IMR-90 (cell line): Measurements from ENCODE around the gene SLC27A1. TPM values are rescaled to one million over a fixed set of nuclear protein-coding genes. Genes with fewer than 3 reads are reported as not detected.
A peak's percentile ranks its signal among the peaks of the same experiment; 100 is the strongest.

Source experiments
- ATAC-seq: fragments of 200-7000 bp; cut with Tn5 transposase; 2 replicates; pipeline ENCODE4 v1.9.1; 2020; ENCODE audit warnings: low read depth, mild to moderate bottlenecking, moderate library complexity
- BruUV-seq: library from RNA; stranded (reverse); fragments of 400-500 nt; replicated peaks from 2 replicates; lab custom pipeline; 2021; lab: Mats Ljungman, UMichigan
- CTCF ChIA-PET: fragments of 300-600 bp; formaldehyde crosslinking; extraction: SDS; loops from one replicate; lab custom pipeline; 2021; ENCODE audit warnings: antibody characterized with exemption; lab: Yijun Ruan, JAX
- POLR2A ChIA-PET: fragments of 300-600 bp; sonication (Branson Sonifier 250); formaldehyde crosslinking; loops from one replicate; lab custom pipeline; 2022; ENCODE audit warnings: antibody characterized with exemption; ENCODE audit not compliant: unreplicated experiment; lab: Charles Lee
- DNase-seq: peaks from one replicate; pipeline ENCODE4 v3.0.0; 2013
- H2AFZ ChIP-seq: replicated peaks from 2 replicates; pipeline ENCODE3; 2013; ENCODE audit warnings: low read length, mild to moderate bottlenecking; ENCODE audit not compliant: poor library complexity
- H2AK5ac ChIP-seq: 2 replicates; pipeline ENCODE4 v1.6.1; 2013; ENCODE audit warnings: low read depth, low read length, inconsistent platforms
- H2AK9ac ChIP-seq: replicated peaks from 2 replicates; pipeline ENCODE3; 2013; ENCODE audit warnings: mild to moderate bottlenecking, low read depth, low read length, moderate library complexity; ENCODE audit not compliant: poor library complexity
- H2BK120ac ChIP-seq: 2 replicates; pipeline ENCODE4 v1.6.1; 2013; ENCODE audit warnings: low read depth, low read length, inconsistent platforms
- H2BK15ac ChIP-seq: 3 replicates; pipeline ENCODE4 v1.6.1; 2013; ENCODE audit warnings: low read depth, low read length, inconsistent platforms
- H2BK20ac ChIP-seq: 2 replicates; pipeline ENCODE4 v1.6.1; 2013; ENCODE audit warnings: low read depth, mild to moderate bottlenecking, inconsistent platforms, low read length, moderate library complexity
- H2BK5ac ChIP-seq: 2 replicates; pipeline ENCODE4 v1.6.1; 2013; ENCODE audit warnings: mild to moderate bottlenecking, low read depth, low read length, inconsistent platforms; ENCODE audit not compliant: poor library complexity, severe bottlenecking
- H3K14ac ChIP-seq: replicated peaks from 2 replicates; pipeline ENCODE4 v1.6.1; 2013; ENCODE audit warnings: low read depth, low read length, inconsistent platforms
- H3K18ac ChIP-seq: 2 replicates; pipeline ENCODE4 v1.6.1; 2013; ENCODE audit warnings: low read depth, low read length, control low read depth
- H3K23ac ChIP-seq: 2 replicates; pipeline ENCODE4 v1.6.1; 2013; ENCODE audit warnings: low read depth, low read length, inconsistent platforms
- H3K27ac ChIP-seq: 2 replicates; pipeline ENCODE4 v1.5.1; 2013; ENCODE audit warnings: mild to moderate bottlenecking, control low read depth, low read length; ENCODE audit not compliant: insufficient read depth
- H3K27me3 ChIP-seq: 2 replicates; pipeline ENCODE4 v1.6.1; 2013; ENCODE audit warnings: low read length; ENCODE audit not compliant: control insufficient read depth, insufficient read depth
- H3K36me3 ChIP-seq: 2 replicates; pipeline ENCODE4 v1.6.1; 2013; ENCODE audit warnings: low read length, mixed read lengths; ENCODE audit not compliant: control insufficient read depth, insufficient read depth
- H3K4ac ChIP-seq: 2 replicates; pipeline ENCODE4 v1.6.1; 2013; ENCODE audit warnings: low read depth, low read length, inconsistent platforms
- H3K4me1 ChIP-seq: 2 replicates; pipeline ENCODE4 v1.6.1; 2013; ENCODE audit warnings: low read length, mixed read lengths; ENCODE audit not compliant: control insufficient read depth, insufficient read depth
- H3K4me2 ChIP-seq: 2 replicates; pipeline ENCODE4 v1.6.1; 2013; ENCODE audit warnings: low read depth, mild to moderate bottlenecking, control low read depth, low read length, moderate library complexity
- H3K4me3 ChIP-seq: 2 replicates; pipeline ENCODE4 v1.5.1; 2013; ENCODE audit warnings: low read depth, mild to moderate bottlenecking, control low read depth, low read length, moderate library complexity; ENCODE audit not compliant: insufficient read depth
- H3K56ac ChIP-seq: 2 replicates; pipeline ENCODE4 v1.6.1; 2013; ENCODE audit warnings: low read length, inconsistent platforms; ENCODE audit not compliant: insufficient read depth; ENCODE audit errors: extremely low read depth
- H3K79me1 ChIP-seq, 2 experiments: 2 replicates each; pipeline ENCODE4 v1.6.1; 2013; ENCODE audit warnings: low read length in 2 of 2, inconsistent platforms in 1 of 2, low read depth in 1 of 2
- H3K9ac ChIP-seq: 2 replicates; pipeline ENCODE4 v1.6.1; 2013; ENCODE audit warnings: low read depth, low read length, control low read depth
- H3K9me1 ChIP-seq: 2 replicates; pipeline ENCODE4 v1.6.1; 2013; ENCODE audit warnings: low read length, inconsistent platforms; ENCODE audit not compliant: insufficient read depth
- H3K9me3 ChIP-seq: 2 replicates; pipeline ENCODE4 v1.6.1; 2013; ENCODE audit warnings: low read length; ENCODE audit not compliant: control insufficient read depth, insufficient read depth
- H4K20me1 ChIP-seq: 2 replicates; pipeline ENCODE4 v1.6.1; 2013; ENCODE audit warnings: low read length, inconsistent platforms; ENCODE audit not compliant: insufficient read depth
- H4K5ac ChIP-seq: 2 replicates; pipeline ENCODE4 v1.6.1; 2013; ENCODE audit warnings: mild to moderate bottlenecking, low read depth, low read length, control low read depth
- H4K8ac ChIP-seq, 2 experiments: 2 replicates each; pipeline ENCODE4 v1.6.1; 2013; ENCODE audit warnings: low read depth in 2 of 2, low read length in 2 of 2, control low read depth in 1 of 2, inconsistent platforms in 1 of 2
- H4K91ac ChIP-seq: 2 replicates; pipeline ENCODE4 v1.6.1; 2013; ENCODE audit warnings: low read depth, low read length, inconsistent platforms; ENCODE audit not compliant: insufficient read depth
- BHLHE40 ChIP-seq: fragments of 150-350 bp; IDR thresholded peaks from 2 replicates; pipeline ENCODE4 v1.6.1; 2016; ENCODE audit warnings: mild to moderate bottlenecking, low read depth, low read length
- CEBPB ChIP-seq: IDR thresholded peaks from 2 replicates; pipeline ENCODE4 v1.6.1; 2012; ENCODE audit warnings: low read depth, low read length, improper control_type of control experiment
- CHD1 ChIP-seq: IDR thresholded peaks from 2 replicates; pipeline ENCODE4 v1.6.1; 2012; ENCODE audit warnings: low read depth, low read length, improper control_type of control experiment
- FOS ChIP-seq: fragments of 150-350 bp; IDR thresholded peaks from 2 replicates; pipeline ENCODE4 v1.6.1; 2016; ENCODE audit warnings: low read depth, low read length
- MAFK ChIP-seq: IDR thresholded peaks from 2 replicates; pipeline ENCODE4 v1.6.1; 2012; ENCODE audit warnings: low read depth, low read length, improper control_type of control experiment
- MAZ ChIP-seq: IDR thresholded peaks from 2 replicates; pipeline ENCODE4 v1.6.1; 2012; ENCODE audit warnings: low read depth, mild to moderate bottlenecking, low read length, improper control_type of control experiment, moderate library complexity, borderline replicate concordance
- MXI1 ChIP-seq: IDR thresholded peaks from 2 replicates; pipeline ENCODE4 v1.6.1; 2012; ENCODE audit warnings: low read depth, mild to moderate bottlenecking, low read length, moderate library complexity, borderline replicate concordance
- NFE2L2 ChIP-seq: fragments of 150-350 bp; IDR thresholded peaks from 2 replicates; pipeline ENCODE4 v1.6.1; 2016; ENCODE audit warnings: low read depth, mild to moderate bottlenecking, low read length
- POLR2A ChIP-seq: IDR thresholded peaks from 2 replicates; pipeline ENCODE4 v1.6.1; 2012; ENCODE audit warnings: mild to moderate bottlenecking, low read depth, low read length
- RAD21 ChIP-seq: IDR thresholded peaks from 2 replicates; pipeline ENCODE4 v1.6.1; 2012; ENCODE audit warnings: low read length, improper control_type of control experiment
- RCOR1 ChIP-seq: IDR thresholded peaks from 2 replicates; pipeline ENCODE4 v1.6.1; 2012; ENCODE audit warnings: mild to moderate bottlenecking, low read length, improper control_type of control experiment; ENCODE audit not compliant: insufficient replicate concordance
- RFX5 ChIP-seq: IDR thresholded peaks from 2 replicates; pipeline ENCODE4 v1.8.0; 2012; ENCODE audit warnings: low read depth, mild to moderate bottlenecking, low read length, moderate library complexity
- SMC3 ChIP-seq: fragments of 150-350 bp; IDR thresholded peaks from 2 replicates; pipeline ENCODE4 v1.6.1; 2016; ENCODE audit warnings: low read depth, mild to moderate bottlenecking, antibody characterized with exemption, low read length, moderate library complexity
- WGBS, 2 experiments: methylation state at CpG; one replicate each; pipeline versions ENCODE4 v1.1.5 to v1.1.7; 2013; ENCODE audit warnings: missing lambda C conversion rate in 2 of 2; ENCODE audit not compliant: insufficient read length in 1 of 2; ENCODE audit errors: extremely low coverage in 2 of 2; 5-methylcytosine and 5-hydroxymethylcytosine counted together
- dilution Hi-C: fragments of 300-500 bp; cut with HindIII; formaldehyde crosslinking; loops from one replicate; pipeline ENCODE4 v1.14.3; 2018; ENCODE audit warnings: low sequenced_read_pairs; ENCODE audit not compliant: unreplicated experiment
- in situ Hi-C: fragments of 300-500 bp; cut with MboI; formaldehyde crosslinking; loops from 3 replicates; pipeline ENCODE4 v1.14.3; 2019; ENCODE audit warnings: low sequenced_read_pairs, inconsistent platforms, mixed read lengths
- intact Hi-C: fragments of 100-400 bp; cut with micrococcal nuclease; formaldehyde crosslinking; loops from 2 replicates; pipeline ENCODE4 v1.10.0; 2022
- polyA plus RNA-seq, 3 experiments: library from polyadenylated mRNA; depleted of rRNA; stranded (reverse); fragments of >200 nt; gene quantifications; 2 replicates each; pipeline ENCODE4 v1.2.3, GENCODE V29; 2012; ENCODE audit warnings: low replicate concordance in 1 of 3
- total RNA-seq: library from RNA; depleted of rRNA; stranded (reverse); fragments of >200 nt; gene quantifications from 2 replicates; pipeline ENCODE4 v1.2.3, GENCODE V29; 2012
- TF ChIP-seq, protein P1 (sequence below): fragments of 150-350 bp; IDR thresholded peaks from 2 replicates; pipeline ENCODE4 v1.6.1; 2016; ENCODE audit warnings: low read depth, mild to moderate bottlenecking, low read length, moderate library complexity, borderline replicate concordance
- TF ChIP-seq, protein P2 (sequence below): fragments of 150-350 bp; IDR thresholded peaks from 2 replicates; pipeline ENCODE4 v1.6.1; 2017; ENCODE audit warnings: mild to moderate bottlenecking, antibody characterized with exemption, low read length, low read depth
- TF ChIP-seq, protein P3 (sequence below): conservative IDR thresholded peaks from 2 replicates; pipeline ENCODE4 v1.5.1; 2012; ENCODE audit warnings: mild to moderate bottlenecking, low read depth, low read length, improper control_type of control experiment

The SLC27A1 gene
- total and polyA plus RNA-seq, 2 of the 4 experiments (the other 2 are of a cell fraction), result 4.8 to 12.9 TPM

DNA sequence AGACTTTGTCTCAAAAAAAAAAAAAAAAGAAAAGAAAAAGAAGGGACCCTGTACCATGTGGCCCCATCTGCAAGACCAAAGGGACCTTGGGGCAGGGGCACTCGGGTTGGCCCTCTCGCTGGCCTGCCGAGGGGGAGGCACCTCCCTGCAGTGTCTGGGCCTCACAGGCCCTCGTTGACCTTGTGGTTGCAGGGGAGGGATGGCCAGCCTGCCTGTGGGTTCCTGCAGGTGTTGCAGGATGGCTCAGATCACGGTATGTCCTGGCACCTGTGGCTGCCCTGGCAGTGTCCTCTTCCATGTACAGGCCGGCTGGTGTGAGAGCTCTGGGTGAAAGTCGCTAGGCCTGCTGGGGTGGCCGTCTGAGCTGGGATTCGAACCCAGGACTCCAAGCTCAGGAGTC, 36.4 kb downstream of the SLC27A1 start:
- H2AFZ ChIP-seq, result no peak overlapping the region
- peaks cover 15% of the 10 kb centered on the region; the same call in 1 of the 2 replicates for H3K36me3 ChIP-seq
- H3K4me3 ChIP-seq, result no peak overlapping the region
- H3K4me1 ChIP-seq, result peaks cover 10% of the 10 kb centered on the region
- peak overlapping the region; percentile 62 for H2AK5ac ChIP-seq
- peaks cover 15% of the 10 kb centered on the region for H4K20me1 ChIP-seq
- H3K56ac ChIP-seq, result no peak overlapping the region
- H3K4me2 ChIP-seq, result no peak overlapping the region
- peak overlapping the region; percentile 3; the same call in 1 of the 2 replicates for H2BK20ac ChIP-seq
- TF ChIP-seq, protein P1, sequence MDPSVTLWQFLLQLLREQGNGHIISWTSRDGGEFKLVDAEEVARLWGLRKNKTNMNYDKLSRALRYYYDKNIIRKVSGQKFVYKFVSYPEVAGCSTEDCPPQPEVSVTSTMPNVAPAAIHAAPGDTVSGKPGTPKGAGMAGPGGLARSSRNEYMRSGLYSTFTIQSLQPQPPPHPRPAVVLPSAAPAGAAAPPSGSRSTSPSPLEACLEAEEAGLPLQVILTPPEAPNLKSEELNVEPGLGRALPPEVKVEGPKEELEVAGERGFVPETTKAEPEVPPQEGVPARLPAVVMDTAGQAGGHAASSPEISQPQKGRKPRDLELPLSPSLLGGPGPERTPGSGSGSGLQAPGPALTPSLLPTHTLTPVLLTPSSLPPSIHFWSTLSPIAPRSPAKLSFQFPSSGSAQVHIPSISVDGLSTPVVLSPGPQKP, result no peak
- TF ChIP-seq CHD1 (no peak), NFE2L2 (no peak), FOS (no peak), MXI1 (no peak), POLR2A (no peak), SMC3 (no peak), RFX5 (no peak), MAZ (no peak), RAD21 (no peak), MAFK (no peak), CEBPB (no peak), RCOR1 (no peak), BHLHE40 (no peak)
- TF ChIP-seq, protein P2, sequence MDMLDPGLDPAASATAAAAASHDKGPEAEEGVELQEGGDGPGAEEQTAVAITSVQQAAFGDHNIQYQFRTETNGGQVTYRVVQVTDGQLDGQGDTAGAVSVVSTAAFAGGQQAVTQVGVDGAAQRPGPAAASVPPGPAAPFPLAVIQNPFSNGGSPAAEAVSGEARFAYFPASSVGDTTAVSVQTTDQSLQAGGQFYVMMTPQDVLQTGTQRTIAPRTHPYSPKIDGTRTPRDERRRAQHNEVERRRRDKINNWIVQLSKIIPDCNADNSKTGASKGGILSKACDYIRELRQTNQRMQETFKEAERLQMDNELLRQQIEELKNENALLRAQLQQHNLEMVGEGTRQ, result no peak
- TF ChIP-seq, protein P3, sequence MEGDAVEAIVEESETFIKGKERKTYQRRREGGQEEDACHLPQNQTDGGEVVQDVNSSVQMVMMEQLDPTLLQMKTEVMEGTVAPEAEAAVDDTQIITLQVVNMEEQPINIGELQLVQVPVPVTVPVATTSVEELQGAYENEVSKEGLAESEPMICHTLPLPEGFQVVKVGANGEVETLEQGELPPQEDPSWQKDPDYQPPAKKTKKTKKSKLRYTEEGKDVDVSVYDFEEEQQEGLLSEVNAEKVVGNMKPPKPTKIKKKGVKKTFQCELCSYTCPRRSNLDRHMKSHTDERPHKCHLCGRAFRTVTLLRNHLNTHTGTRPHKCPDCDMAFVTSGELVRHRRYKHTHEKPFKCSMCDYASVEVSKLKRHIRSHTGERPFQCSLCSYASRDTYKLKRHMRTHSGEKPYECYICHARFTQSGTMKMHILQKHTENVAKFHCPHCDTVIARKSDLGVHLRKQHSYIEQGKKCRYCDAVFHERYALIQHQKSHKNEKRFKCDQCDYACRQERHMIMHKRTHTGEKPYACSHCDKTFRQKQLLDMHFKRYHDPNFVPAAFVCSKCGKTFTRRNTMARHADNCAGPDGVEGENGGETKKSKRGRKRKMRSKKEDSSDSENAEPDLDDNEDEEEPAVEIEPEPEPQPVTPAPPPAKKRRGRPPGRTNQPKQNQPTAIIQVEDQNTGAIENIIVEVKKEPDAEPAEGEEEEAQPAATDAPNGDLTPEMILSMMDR, result no peak
- H3K9me1 ChIP-seq, result peaks cover 6% of the 10 kb centered on the region; the same call in 1 of the 2 replicates
- H2BK15ac ChIP-seq, result no peak overlapping the region; the same call in 2 of the 3 replicates
- H3K14ac ChIP-seq, result no peak overlapping the region
- no peak overlapping the region; the same call in 1 of the 2 replicates for H3K27ac ChIP-seq
- no peak for ATAC-seq
- POLR2A ChIA-PET, result no interaction called here
- H3K9me3 ChIP-seq, result no peaks in the 10 kb centered on the region
- peak overlapping the region; percentile 25; the same call in 1 of the 2 replicates for H4K91ac ChIP-seq
- H3K9ac ChIP-seq, result no peak overlapping the region
- peak overlapping the region; percentile 78 for H2AK9ac ChIP-seq
- no peak overlapping the region for H3K23ac ChIP-seq
- no peak overlapping the region; the same call in 1 of the 2 replicates for H4K5ac ChIP-seq
- BruUV-seq, result no TSS peak
- no peak for DNase-seq
- no peak overlapping the region for H2BK120ac ChIP-seq
- no peaks in the 10 kb centered on the region for H3K27me3 ChIP-seq
- H2BK5ac ChIP-seq, result no peak overlapping the region
- H3K4ac ChIP-seq, result peak overlapping the region; percentile 45
- in situ Hi-C loops (no loop called here), intact Hi-C loops (no loop called here), dilution Hi-C loops (no loop called here)
- WGBS, 2 experiments, result 98% methylated on average over 7 of the region's 9 CpGs; no CpG with 5 or more reads in 1 of the 2 experiments
- H3K79me1 ChIP-seq, result peaks cover 15 to 64% of the 10 kb centered on the region in 2 experiments
- CTCF ChIA-PET, result no interaction called here
- no peak overlapping the region for H3K18ac ChIP-seq
- H4K8ac ChIP-seq, result no peak overlapping the region
